Thymus (tissue), 11 donors: ENCODE data around the gene EFCC1. TPM values are rescaled to one million over a fixed set of nuclear protein-coding genes. Genes with fewer than 3 reads are reported as not detected.
A peak's percentile ranks its signal among the peaks of the same experiment; 100 is the strongest.

ENCODE experiments used
- DNase-seq, 9 donors: peaks; one replicate each; pipeline ENCODE4 v3.0.0-alpha.2; 2013; ENCODE audit warnings: low spot score in 9 of 9, low read depth in 6 of 9, missing footprints in 1 of 9
- H3K27ac ChIP-seq, 2 donors: one replicate each; pipeline ENCODE4 v1.5.1; 2013; ENCODE audit warnings: control low read depth in 1 of 2, low read depth in 1 of 2, low read length in 1 of 2, mild to moderate bottlenecking in 1 of 2, moderate library complexity in 1 of 2
- H3K27me3 ChIP-seq, 2 donors: one replicate each; pipeline ENCODE4 v1.5.1; 2013; ENCODE audit warnings: low read length in 1 of 2; ENCODE audit not compliant: control insufficient read depth in 2 of 2, insufficient read depth in 1 of 2
- H3K36me3 ChIP-seq, 2 donors: one replicate each; pipeline ENCODE4 v1.5.1; 2013; ENCODE audit warnings: low read length in 1 of 2, mild to moderate bottlenecking in 1 of 2, moderate library complexity in 1 of 2; ENCODE audit not compliant: control insufficient read depth in 2 of 2, insufficient read depth in 2 of 2
- H3K4me1 ChIP-seq, 2 donors: one replicate each; pipeline ENCODE4 v1.5.1; 2013; ENCODE audit warnings: low read length in 2 of 2; ENCODE audit not compliant: control insufficient read depth in 2 of 2, insufficient read depth in 2 of 2
- H3K4me3 ChIP-seq, 2 donors: one replicate each; pipeline ENCODE4 v1.5.1; 2013; ENCODE audit warnings: low read length in 2 of 2, control low read depth in 1 of 2, mild to moderate bottlenecking in 1 of 2
- H3K9me3 ChIP-seq, 2 donors: one replicate each; pipeline ENCODE4 v1.5.1; 2013; ENCODE audit warnings: low read length in 1 of 2, mild to moderate bottlenecking in 1 of 2; ENCODE audit not compliant: control insufficient read depth in 2 of 2, insufficient read depth in 1 of 2
- WGBS: extraction: QIAGEN DNeasy Blood & Tissue Kit; methylation state at CpG from one replicate; pipeline ENCODE4 v1.1.7; 2013; 5-methylcytosine and 5-hydroxymethylcytosine counted together
- polyA plus RNA-seq: library from polyadenylated mRNA; stranded (reverse); fragments of 200-250 nt; gene quantifications from one replicate; pipeline ENCODE4 v1.2.3, GENCODE V29; 2013
- total RNA-seq: library from RNA; stranded (reverse); fragments of 120-200 nt; gene quantifications from one replicate; pipeline ENCODE4 v1.2.4, GENCODE V29; 2013
- donor health status: healthy.

Gene EFCC1
- total and polyA plus RNA-seq, 2 donors = 1.0 to 1.5 TPM

DNA sequence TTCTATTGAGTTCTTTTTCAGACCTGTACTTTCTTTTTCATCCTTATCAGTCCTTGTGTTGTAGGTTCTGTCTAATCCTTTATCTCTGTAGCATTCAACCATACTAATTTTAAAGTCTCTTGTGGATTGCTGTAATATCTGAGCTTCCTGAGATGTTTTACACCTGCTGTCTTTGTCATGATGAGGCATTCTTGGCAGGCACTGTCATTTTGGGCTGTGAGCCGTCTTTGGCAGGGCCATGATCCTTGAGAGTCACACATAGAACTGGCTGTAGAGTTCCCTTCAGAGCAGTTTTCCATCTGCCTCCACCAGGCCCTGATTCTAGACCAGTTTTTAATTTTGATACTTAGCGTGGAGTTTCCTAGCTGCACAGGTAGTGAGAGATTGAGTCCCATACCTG, 6.7 kb downstream of the EFCC1 start:
- WGBS = 92% methylated on average over 2 of the region's 2 CpGs
- H3K36me3 ChIP-seq = no peaks in the 10 kb centered on the region
- no peaks in the 10 kb centered on the region for H3K9me3 ChIP-seq
- H3K27ac ChIP-seq = no peak overlapping the region
- no peak for DNase-seq
- H3K27me3 ChIP-seq = peaks cover 3 to 14% of the 10 kb centered on the region in 2 donors
- no peak overlapping the region for H3K4me3 ChIP-seq
- H3K4me1 ChIP-seq = peaks cover 20 to 39% of the 10 kb centered on the region in 2 donors

DNA sequence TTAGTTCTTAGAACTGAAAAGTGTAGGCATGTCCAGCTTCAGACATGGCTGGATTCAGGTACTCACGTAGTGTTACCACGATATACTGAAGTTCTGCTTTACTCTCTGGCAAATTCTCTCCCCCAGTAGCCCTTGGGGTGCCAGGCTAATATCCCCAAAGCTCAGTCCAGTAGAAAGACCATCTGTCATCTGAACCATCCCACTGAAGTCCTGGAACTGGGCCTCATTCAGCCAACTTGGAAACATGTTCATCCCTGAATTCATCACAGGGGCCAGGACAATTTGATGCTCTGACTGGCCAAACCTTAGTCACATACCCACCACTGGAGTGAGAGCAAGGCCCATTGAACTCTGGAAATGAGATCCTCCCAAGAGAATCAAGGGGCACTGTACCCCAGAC, 8.2 kb downstream of the EFCC1 start:
- Histone ChIP-seq H3K36me3 (no peaks in the 10 kb centered on the region), H3K9me3 (no peaks in the 10 kb centered on the region), H3K4me3 (no peak overlapping the region), H3K27me3 (peaks cover 0 to 3% of the 10 kb centered on the region in 2 donors), H3K4me1 (peaks cover 7 to 25% of the 10 kb centered on the region in 2 donors), H3K27ac (no peak overlapping the region)
- DNase-seq = no peak
- 98% methylated on average over 2 of the region's 2 CpGs for WGBS

DNA sequence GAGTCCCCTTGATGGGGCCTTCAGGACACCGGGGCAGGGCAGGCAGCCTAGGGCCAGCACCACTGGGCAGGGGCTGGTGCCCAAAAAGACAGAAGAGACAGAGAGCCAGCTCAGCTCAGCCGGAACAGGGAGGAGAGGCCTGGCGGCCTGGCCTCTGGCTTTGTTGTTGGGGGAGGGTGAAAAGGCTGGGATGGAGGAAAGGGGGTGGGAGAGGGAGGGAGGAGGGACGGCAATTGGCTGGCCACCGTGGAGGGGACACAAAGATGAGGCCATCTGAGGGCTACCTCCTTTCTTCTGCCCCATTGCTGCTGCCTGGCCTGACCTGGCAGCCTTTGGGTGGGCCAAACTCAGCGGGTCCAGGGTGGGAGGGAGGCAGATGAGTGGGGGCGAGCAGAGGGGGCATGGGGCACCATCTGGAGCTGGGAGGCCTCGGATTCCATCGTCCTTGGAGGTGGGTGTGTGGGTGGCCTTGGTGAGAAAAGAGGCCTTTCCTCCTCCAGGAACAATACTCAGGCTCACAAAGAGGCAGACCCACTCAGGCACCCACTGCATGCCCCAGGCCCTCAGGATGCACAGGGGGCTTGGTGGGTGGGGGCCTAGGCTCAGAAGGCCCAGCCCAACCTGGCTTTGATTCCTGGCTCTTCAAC, 9.3 kb downstream of the EFCC1 start:
- no peak for DNase-seq
- Histone ChIP-seq H3K27me3 (no peaks in the 10 kb centered on the region), H3K9me3 (no peaks in the 10 kb centered on the region), H3K36me3 (no peaks in the 10 kb centered on the region), H3K27ac (no peak overlapping the region), H3K4me1 (peaks cover 6 to 23% of the 10 kb centered on the region in 2 donors), H3K4me3 (no peak overlapping the region)
- WGBS = 94% methylated on average over 9 of the region's 9 CpGs

DNA sequence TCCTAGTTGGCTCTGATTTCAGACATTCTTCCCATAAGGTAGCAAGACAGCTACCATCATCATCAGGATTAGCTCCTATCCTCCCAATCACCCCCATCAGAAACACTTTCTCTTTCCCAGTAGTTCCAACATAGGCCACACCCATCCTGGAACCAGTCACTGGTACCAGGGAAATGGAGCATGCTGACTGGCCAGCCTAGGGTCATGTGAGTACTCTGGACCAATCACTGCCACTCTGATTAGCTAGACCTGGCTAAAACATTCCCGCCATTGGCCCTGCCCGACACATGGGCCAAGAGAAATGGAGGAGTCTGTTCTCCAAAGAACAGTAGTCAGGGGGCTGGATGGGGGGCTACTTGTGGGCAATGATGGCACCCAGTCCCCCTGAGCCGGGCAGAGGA, 12.4 kb downstream of the EFCC1 start:
- 98% methylated on average over 3 of the region's 3 CpGs for WGBS
- H3K27ac ChIP-seq = peak overlapping the region in 1 of 2 donors; percentile 9
- H3K36me3 ChIP-seq = no peaks in the 10 kb centered on the region
- H3K9me3 ChIP-seq = no peaks in the 10 kb centered on the region
- DNase-seq = no peak
- no peaks in the 10 kb centered on the region for H3K27me3 ChIP-seq
- H3K4me1 ChIP-seq = peaks cover 20 to 38% of the 10 kb centered on the region in 2 donors
- no peak overlapping the region for H3K4me3 ChIP-seq

DNA sequence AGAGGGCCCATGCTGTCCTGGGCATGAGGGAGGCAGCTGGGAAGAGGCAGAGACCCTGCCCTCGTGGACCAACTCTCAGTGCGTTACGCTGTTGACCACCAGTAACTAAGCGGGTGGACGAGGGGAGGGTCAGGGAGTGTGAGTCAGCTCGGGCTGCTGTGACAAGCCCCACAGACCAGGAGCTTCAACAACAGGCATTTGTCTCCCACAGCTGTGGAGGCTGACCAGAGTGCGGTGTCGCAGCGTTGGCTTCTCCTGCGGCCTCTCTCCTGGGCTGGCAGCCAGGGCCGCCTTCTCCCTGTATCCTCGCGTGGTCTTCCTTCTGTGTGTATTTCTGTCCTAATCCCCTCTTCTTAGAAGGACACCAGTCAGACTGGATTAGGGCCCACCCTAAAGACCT, 13.0 kb downstream of the EFCC1 start:
- peaks cover 20 to 36% of the 10 kb centered on the region in 2 donors for H3K4me1 ChIP-seq
- WGBS = 98% methylated on average over 13 of the region's 13 CpGs
- H3K27ac ChIP-seq = peak overlapping the region in 1 of 2 donors; percentile 46
- no peaks in the 10 kb centered on the region for H3K36me3 ChIP-seq
- H3K27me3 ChIP-seq = no peaks in the 10 kb centered on the region
- no peak overlapping the region for H3K4me3 ChIP-seq
- H3K9me3 ChIP-seq = no peaks in the 10 kb centered on the region
- no peak for DNase-seq

DNA sequence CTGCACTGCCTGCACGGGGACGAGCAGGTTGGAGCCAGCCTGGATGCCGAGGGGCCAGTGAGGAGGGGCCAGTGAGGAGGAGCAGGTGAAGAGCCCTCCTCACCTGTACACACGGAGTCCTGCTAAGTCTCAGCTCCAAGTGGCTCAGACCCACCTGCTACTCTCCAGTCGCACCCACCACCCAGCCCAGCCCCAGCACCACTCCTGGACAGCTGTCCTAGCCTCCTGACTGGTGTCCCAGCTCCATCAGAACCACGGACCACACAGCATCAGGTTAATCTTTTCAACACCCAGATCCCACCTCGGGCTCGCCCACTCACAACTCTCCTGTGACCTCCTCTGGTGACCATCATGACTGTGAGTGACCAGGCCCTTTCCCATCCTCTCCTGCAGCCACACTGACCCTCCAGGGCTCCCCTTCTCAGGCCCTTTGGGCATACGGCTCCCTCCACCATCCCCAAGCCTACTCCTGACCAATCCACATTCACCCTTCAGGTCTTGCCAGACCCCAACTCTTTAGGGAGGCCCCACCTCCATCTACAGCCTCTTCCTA, 13.8 kb downstream of the EFCC1 start:
- Histone ChIP-seq H3K27me3 (no peaks in the 10 kb centered on the region), H3K4me3 (no peak overlapping the region), H3K27ac (peak overlapping the region; percentile 95 to 98), H3K9me3 (no peaks in the 10 kb centered on the region), H3K4me1 (peaks cover 20 to 36% of the 10 kb centered on the region in 2 donors), H3K36me3 (no peaks in the 10 kb centered on the region)
- 95% methylated on average over 9 of the region's 9 CpGs for WGBS
- DNase-seq = no peak

DNA sequence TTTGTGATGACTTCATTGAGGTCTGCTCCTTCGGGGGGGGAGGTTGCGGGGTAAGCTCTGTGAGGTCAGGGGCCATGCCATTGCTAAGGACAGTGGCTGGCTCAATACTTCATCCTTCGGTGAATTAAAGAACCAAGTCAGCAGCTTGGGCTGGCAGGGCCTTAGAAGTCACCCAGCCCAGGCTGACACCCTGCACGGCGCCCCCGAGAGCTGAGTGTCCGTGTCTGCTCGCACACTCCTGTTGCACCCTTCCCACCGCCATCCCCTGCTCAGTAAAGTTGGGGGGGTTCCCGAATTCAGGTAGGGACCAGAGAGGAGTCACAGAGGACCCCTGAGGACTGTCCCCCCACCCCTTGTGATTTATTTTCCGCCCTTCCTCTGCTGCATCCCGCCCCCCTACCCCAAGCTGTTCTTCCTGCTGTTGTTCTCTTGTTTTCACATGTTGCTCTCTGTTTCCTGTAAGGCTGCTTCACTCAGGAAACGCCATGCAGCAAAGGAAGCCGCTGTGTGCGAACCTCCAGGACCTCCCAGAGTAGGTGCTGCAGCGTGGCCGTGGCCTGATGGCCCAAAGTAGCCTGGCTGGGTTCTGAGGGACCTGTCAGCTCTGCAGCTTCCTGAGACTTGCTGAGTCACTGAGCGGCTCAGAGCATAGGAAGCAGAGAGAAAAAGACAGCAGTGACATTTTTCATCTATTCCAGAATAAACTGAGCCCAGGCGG, 14.4 kb downstream of the EFCC1 start:
- Histone ChIP-seq H3K9me3 (no peaks in the 10 kb centered on the region), H3K4me1 (peaks cover 20 to 36% of the 10 kb centered on the region in 2 donors), H3K27ac (peak overlapping the region; percentile 95 to 98), H3K36me3 (no peaks in the 10 kb centered on the region), H3K27me3 (no peaks in the 10 kb centered on the region), H3K4me3 (peak overlapping the region; percentile 31 to 39)
- 26% methylated on average over 19 of the region's 19 CpGs for WGBS
- DNase-seq = peak in 3 of 9 donors; percentile 59 to 87 (median 73)

DNA sequence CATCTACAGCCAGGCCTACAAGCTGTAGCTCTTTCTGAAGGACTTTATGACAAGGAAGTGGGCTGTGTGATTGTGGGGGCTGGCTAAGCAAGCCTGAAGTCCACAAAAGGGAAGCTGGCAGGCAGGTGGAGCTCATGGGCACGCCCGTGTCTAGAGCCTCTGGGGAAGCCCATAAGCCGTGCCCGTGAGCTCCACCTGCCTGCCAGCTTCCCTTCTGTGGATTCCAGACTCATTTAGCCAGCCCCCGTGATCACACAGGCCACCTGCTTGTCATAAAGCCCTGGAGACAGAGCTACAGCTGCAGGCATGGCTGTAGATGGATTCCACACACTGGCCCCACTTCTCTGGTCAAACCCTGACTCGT, 15.2 kb downstream of the EFCC1 start:
- 5% methylated on average over 6 of the region's 6 CpGs for WGBS
- Histone ChIP-seq H3K4me3 (peak overlapping the region; percentile 31 to 39), H3K4me1 (peaks cover 20 to 38% of the 10 kb centered on the region in 2 donors), H3K36me3 (no peaks in the 10 kb centered on the region), H3K27ac (peak overlapping the region; percentile 95 to 98), H3K9me3 (no peaks in the 10 kb centered on the region), H3K27me3 (no peaks in the 10 kb centered on the region)
- DNase-seq = peak in 4 of 9 donors; percentile 75 to 91 (median 82)
